ENCODE data around the gene C1QB. TPM values are rescaled to one million over a fixed set of nuclear protein-coding genes. Genes with fewer than 3 reads are reported as not detected.

The C1QB gene
- total and polyA plus RNA-seq, 2 of the 4 experiments (the other 2 are of a cell fraction), result not detected

GRCh38 chr1:22608361-22608760, 44.7 kb upstream of the C1QB start:
- no peak overlapping the region for H2AK9ac ChIP-seq (replicated peaks; ENCODE audit: low read depth, low read length, poor library complexity)
- no peaks in the 10 kb centered on the region for H3K4me1 ChIP-seq (ENCODE audit: control insufficient read depth, insufficient read depth, low read length)
- peaks cover 4% of the 10 kb centered on the region; the same call in 1 of the 2 replicates for H4K20me1 ChIP-seq (ENCODE audit: insufficient read depth, low read length)
- no peak overlapping the region for H2BK15ac ChIP-seq (ENCODE audit: low read depth, low read length)
- H2BK5ac ChIP-seq (ENCODE audit: low read depth, low read length, poor library complexity, severe bottlenecking), result no peak overlapping the region
- no CpG with 5 or more reads among the region's 3 CpGs for WGBS, 2 experiments (ENCODE audit: extremely low coverage in 2 of 2, insufficient read length in 1 of 2)
- no peak overlapping the region for H3K4me3 ChIP-seq (ENCODE audit: insufficient read depth, low read depth, low read length)
- no peak overlapping the region for H3K27ac ChIP-seq (ENCODE audit: insufficient read depth, low read length)
- no peak overlapping the region for H3K23ac ChIP-seq (ENCODE audit: low read depth, low read length)
- H3K9me3 ChIP-seq (ENCODE audit: control insufficient read depth, insufficient read depth, low read length), result no peaks in the 10 kb centered on the region
- H3K4ac ChIP-seq (ENCODE audit: low read depth, low read length), result no peak overlapping the region
- no peak overlapping the region for H4K91ac ChIP-seq (ENCODE audit: insufficient read depth, low read depth, low read length)
- intact Hi-C loops (cut with micrococcal nuclease), result no loop called here
- DNase-seq, result no peak
- dilution Hi-C loops (cut with HindIII; ENCODE audit: low sequenced_read_pairs, unreplicated experiment), result no loop called here
- H4K5ac ChIP-seq (ENCODE audit: low read depth, low read length), result no peak overlapping the region
- no peak overlapping the region for H3K4me2 ChIP-seq (ENCODE audit: low read depth, low read length)
- no peak overlapping the region for H3K9ac ChIP-seq (ENCODE audit: low read depth, low read length)
- BruUV-seq (replicated peaks), result no TSS peak
- H4K8ac ChIP-seq (ENCODE audit: low read depth in 2 of 2, low read length in 2 of 2), result no peak overlapping the region
- no peak overlapping the region for H2AFZ ChIP-seq (replicated peaks; ENCODE audit: low read length, poor library complexity)
- H2BK20ac ChIP-seq (ENCODE audit: low read depth, low read length), result no peak overlapping the region
- no peaks in the 10 kb centered on the region for H3K9me1 ChIP-seq (ENCODE audit: insufficient read depth, low read length)
- ChIA-PET POLR2A (ENCODE audit: unreplicated experiment) (no interaction called here), CTCF (no interaction called here)
- no peak overlapping the region for H2AK5ac ChIP-seq (ENCODE audit: low read depth, low read length)
- no peaks in the 10 kb centered on the region for H3K36me3 ChIP-seq (ENCODE audit: control insufficient read depth, insufficient read depth, low read length)
- H3K14ac ChIP-seq (replicated peaks; ENCODE audit: low read depth, low read length), result no peak overlapping the region
- no peak for TF ChIP-seq MXI1 (IDR thresholded peaks at IDR 0.05; ENCODE audit: borderline replicate concordance, low read depth, low read length)
- no peak for TF ChIP-seq RFX5 (IDR thresholded peaks at IDR 0.05; ENCODE audit: low read depth, low read length)
- no peak for ATAC-seq (ENCODE audit: low read depth)
- H3K27me3 ChIP-seq (ENCODE audit: control insufficient read depth, insufficient read depth, low read length), result peaks cover 36% of the 10 kb centered on the region
- no peak overlapping the region for H2BK120ac ChIP-seq (ENCODE audit: low read depth, low read length)
- no peak overlapping the region for H3K56ac ChIP-seq (ENCODE audit: extremely low read depth, insufficient read depth, low read length)
- no peaks in the 10 kb centered on the region for H3K79me1 ChIP-seq (ENCODE audit: low read depth in 1 of 2, low read length in 2 of 2)
- in situ Hi-C loops (cut with MboI; ENCODE audit: low sequenced_read_pairs), result no loop called here
- H3K18ac ChIP-seq (ENCODE audit: low read depth, low read length), result no peak overlapping the region
